AG09319 (cell line): ENCODE data around the gene DNAJB1.
A peak's percentile ranks its signal among the peaks of the same experiment; 100 is the strongest.

Experiments used
- DNase-seq: peaks from one replicate; pipeline ENCODE4 v3.0.0-alpha.2; 2010; ENCODE audit warnings: low read depth; ENCODE audit errors: extremely low read depth
- CTCF ChIP-seq: IDR thresholded peaks from 2 replicates; pipeline ENCODE4 v1.5.1; 2011; ENCODE audit warnings: low read depth, mild to moderate bottlenecking, inconsistent platforms, low read length, moderate library complexity

Gene DNAJB1

GRCh38 chr19:14496029-14496833, 22.0 kb downstream of the DNAJB1 start, which contains the start of gene GIPC1:
Gene GIPC1 (minus strand): TSS chr19:14496127. CDS start chr19:14482976, 13,151 bp downstream.
- no peak for TF ChIP-seq CTCF

DNA sequence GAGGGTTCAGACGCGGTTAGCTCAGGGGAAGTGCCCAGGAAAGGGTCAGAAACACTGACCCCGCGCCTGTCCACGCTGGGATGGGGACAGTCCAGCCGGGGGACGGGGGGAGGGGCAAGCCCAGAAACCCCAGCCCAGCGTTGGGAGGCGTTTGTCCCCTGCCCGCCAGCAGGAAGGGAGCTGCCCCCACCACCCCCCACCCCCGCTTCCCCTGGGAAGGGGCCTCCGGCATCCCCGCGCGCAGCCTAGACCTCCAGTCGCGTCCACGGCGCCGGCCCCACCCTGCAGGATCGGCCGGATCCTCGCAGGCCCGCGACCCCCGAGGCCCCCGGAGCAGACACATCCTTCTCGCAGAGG, 22.5 kb downstream of the DNAJB1 start:
- no peak for DNase-seq
- TF ChIP-seq CTCF = no peak

More at GRCh38 chr19:14496029-14496833, 22.0 kb downstream of the DNAJB1 start, which contains the start of gene GIPC1:
- peak; percentile 98 for DNase-seq

DNA sequence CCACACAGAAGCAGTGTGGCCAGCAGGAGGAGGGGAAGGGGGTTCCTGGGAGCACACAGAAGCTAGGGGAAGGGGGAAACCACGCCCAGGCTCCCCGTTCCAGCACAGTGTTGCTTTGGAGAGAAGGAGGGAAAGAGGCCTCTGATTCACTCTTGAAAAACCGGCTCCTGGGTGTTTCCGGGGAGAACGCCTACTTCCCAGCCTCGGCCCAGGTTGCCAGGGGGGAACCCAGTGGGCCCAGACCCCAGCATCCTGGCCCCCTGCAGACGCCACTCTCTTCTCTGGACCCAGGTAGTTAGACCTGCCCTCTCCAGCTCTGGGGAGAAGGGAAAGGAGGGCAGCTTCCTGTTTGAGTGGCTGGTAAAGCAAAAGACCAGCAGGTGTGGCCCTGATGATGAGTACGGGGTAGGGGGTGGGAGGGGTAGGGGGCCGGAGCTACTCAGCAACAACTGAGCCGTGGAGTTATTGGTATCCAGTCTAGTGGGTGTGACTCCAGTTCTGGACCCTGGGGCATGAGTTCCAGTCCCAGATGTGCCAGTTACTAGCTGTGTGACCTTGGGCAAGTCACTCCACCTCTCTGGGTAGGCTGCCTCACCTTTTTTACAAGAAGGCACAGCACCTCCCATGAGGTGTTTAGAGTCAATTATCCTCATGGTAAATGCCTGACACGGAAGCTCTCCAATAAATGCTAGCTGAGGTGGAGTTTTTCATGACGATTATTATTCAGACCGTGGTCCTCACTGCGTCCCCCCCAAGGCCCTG, 23.1 kb downstream of the DNAJB1 start:
- TF ChIP-seq CTCF = no peak

DNA sequence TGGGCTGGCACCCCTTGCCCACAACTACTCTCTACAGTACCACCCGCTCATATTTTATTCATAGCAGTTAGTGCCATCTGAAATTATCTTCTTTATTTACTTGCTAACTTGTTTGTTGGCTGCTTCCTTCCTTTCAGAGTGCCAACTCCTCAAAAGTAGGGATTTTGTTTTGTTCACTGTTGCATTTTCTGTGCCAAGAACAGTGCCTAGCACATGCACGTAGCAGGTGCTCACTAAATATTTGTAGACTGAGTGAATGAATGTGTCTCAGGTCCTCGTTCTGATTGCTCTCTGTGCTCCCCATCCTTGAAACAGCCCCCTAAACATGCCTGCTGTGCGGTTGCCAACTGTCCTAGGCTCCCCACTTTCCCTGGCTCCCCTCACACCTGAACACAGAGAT, 23.8 kb downstream of the DNAJB1 start:
- DNase-seq = no peak
- TF ChIP-seq CTCF = no peak

More for the DNA sequence above, 23.1 kb downstream of the DNAJB1 start:
- DNase-seq = no peak

DNA sequence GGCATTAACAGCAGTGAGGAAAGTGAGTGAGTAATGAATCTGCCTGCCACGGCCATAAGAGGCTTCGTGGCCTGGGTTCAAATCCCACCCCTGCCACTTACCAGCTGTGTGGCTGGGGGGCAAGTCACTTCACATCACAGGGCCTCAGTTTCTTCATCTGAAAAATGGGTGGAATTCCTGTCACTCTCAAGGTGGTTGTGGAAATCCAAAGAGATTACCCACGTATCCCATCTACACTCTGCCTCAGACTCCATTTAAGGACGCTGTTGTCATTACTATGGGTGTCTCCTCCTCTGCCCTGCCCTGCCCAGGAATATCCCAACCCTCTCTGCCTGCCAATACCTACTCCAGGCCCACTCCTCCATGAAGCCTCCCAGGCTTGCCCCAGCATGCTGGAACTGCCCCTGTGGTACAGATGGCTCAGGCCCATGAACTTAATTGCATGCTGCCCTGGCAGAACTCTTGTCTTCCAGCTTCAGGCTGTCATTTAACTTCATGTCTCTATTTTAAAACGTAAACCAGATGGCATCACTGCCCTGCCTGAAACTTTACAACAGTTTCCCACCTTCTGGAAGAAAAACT, 25.4 kb downstream of the DNAJB1 start:
- TF ChIP-seq CTCF = no peak
- no peak for DNase-seq

GRCh38 chr19:14487370-14488125, 30.6 kb downstream of the DNAJB1 start:
- no peak for DNase-seq
- TF ChIP-seq CTCF = no peak
